Left cardiac atrium (tissue), 4 donors: ENCODE results near the gene BTG4. TPM values are rescaled to one million over a fixed set of nuclear protein-coding genes. Genes with fewer than 3 reads are reported as not detected.

Experiments used
- ATAC-seq, 2 donors: fragments of 200-7000 bp; cut with Tn5 transposase; one replicate each; pipeline ENCODE4 v1.9.1; 2020; ENCODE audit warnings: mild to moderate bottlenecking in 2 of 2, moderate library complexity in 2 of 2
- DNase-seq: peaks from one replicate; pipeline ENCODE4 v3.0.0-alpha.2; 2020
- intact Hi-C, 2 donors: fragments of 100-400 bp; cut with DNase I; formaldehyde crosslinking; loops; one replicate each; pipeline versions ENCODE4 v1.14.1 to v1.15.1; 2022 to 2023
- total RNA-seq, 2 donors: library from RNA; stranded (reverse); fragmentation: NEBNext Ultra II Directional; extraction: Animal tissue kit (Norgen Biotek cat#: 25700); gene quantifications; one replicate each; pipeline ENCODE4 v1.2.1, GENCODE V29; 2021
- donor health status: DM: no; HTN: yes; CAD: no.
- donor health status: DM: no; HTN: yes; CAD: no; lungs with severe emphysema.
- donor health status: DM: yes; HTN: yes; CAD: no.
- donor health status: Dilated cardiomyopathy.

BTG4 gene
- total RNA-seq, 2 donors from 2014 or later = not detected

- ATAC-seq (no peak), DNase-seq (no peak)
- intact Hi-C loops = no loop called here
Observed at GRCh38 chr11:111539426-111540113, 27.4 kb upstream of the BTG4 start.

GRCh38 chr11:111538407-111539114 is 26.4 kb upstream of the BTG4 start:
- ATAC-seq = no peak
- DNase-seq = no peak
- intact Hi-C loops = no loop called here

GRCh38 chr11:111537336-111537860 is 25.2 kb upstream of the BTG4 start:
- DNase-seq (no peak), ATAC-seq (no peak)
- intact Hi-C loops = no loop called here

GRCh38 chr11:111535281-111535680 is 23.1 kb upstream of the BTG4 start:
- no peak for DNase-seq
- intact Hi-C loops = no loop called here
- ATAC-seq = no peak

- intact Hi-C loops = no loop called here
- no peak for ATAC-seq
Observed at GRCh38 chr11:111532365-111532709, 20.2 kb upstream of the BTG4 start.

GRCh38 chr11:111531687-111532364 is 19.6 kb upstream of the BTG4 start:
- no peak for DNase-seq
- intact Hi-C loops = no loop called here
- peak in 1 of 2 donors; percentile 59 for ATAC-seq

More at GRCh38 chr11:111532365-111532709, 20.2 kb upstream of the BTG4 start:
- DNase-seq = no peak

GRCh38 chr11:111531136-111531535 is 18.9 kb upstream of the BTG4 start:
- DNase-seq (no peak), ATAC-seq (no peak)
- intact Hi-C loops = no loop called here

- DNase-seq = no peak
- no peak for ATAC-seq
- intact Hi-C loops = no loop called here
Observed at GRCh38 chr11:111530091-111530490, 17.9 kb upstream of the BTG4 start.

- DNase-seq (no peak), ATAC-seq (no peak)
- intact Hi-C loops = no loop called here
Observed at GRCh38 chr11:111528557-111528956, 16.4 kb upstream of the BTG4 start.

- ATAC-seq = no peak
- DNase-seq = no peak
- intact Hi-C loops = no loop called here
Observed at GRCh38 chr11:111527279-111527678, 15.1 kb upstream of the BTG4 start.

- ATAC-seq = no peak
- DNase-seq = no peak
- intact Hi-C loops = no loop called here
Observed at GRCh38 chr11:111526501-111526900, 14.3 kb upstream of the BTG4 start.

GRCh38 chr11:111525456-111525855 is 13.3 kb upstream of the BTG4 start:
- ATAC-seq = no peak
- no peak for DNase-seq
- intact Hi-C loops = no loop called here

GRCh38 chr11:111524056-111524455 is 11.9 kb upstream of the BTG4 start:
- DNase-seq = no peak
- ATAC-seq = no peak
- intact Hi-C loops = no loop called here

GRCh38 chr11:111523343-111523742 is 11.2 kb upstream of the BTG4 start:
- ATAC-seq (no peak), DNase-seq (no peak)
- intact Hi-C loops = no loop called here

GRCh38 chr11:111522426-111522825 is 10.2 kb upstream of the BTG4 start:
- ATAC-seq = no peak
- no peak for DNase-seq
- intact Hi-C loops = no loop called here

- no peak for DNase-seq
- no peak for ATAC-seq
- intact Hi-C loops = no loop called here
Observed at GRCh38 chr11:111521135-111521534, 8.9 kb upstream of the BTG4 start.

GRCh38 chr11:111520560-111520959 is 8.4 kb upstream of the BTG4 start:
- intact Hi-C loops = no loop called here
- DNase-seq (no peak), ATAC-seq (no peak)

- ATAC-seq (no peak), DNase-seq (no peak)
- intact Hi-C loops = no loop called here
Observed at GRCh38 chr11:111518668-111519067, 6.5 kb upstream of the BTG4 start.

- DNase-seq = no peak
- intact Hi-C loops = no loop called here
- ATAC-seq = no peak
Observed at GRCh38 chr11:111515591-111515990, 3.4 kb upstream of the BTG4 start.
